NB4 (cell line): ENCODE data around the gene ZNF710.

Source experiments
- POLR2A ChIP-seq: IDR thresholded peaks from 2 replicates; pipeline ENCODE4 v1.6.1; 2011; ENCODE audit warnings: mild to moderate bottlenecking; ENCODE audit not compliant: insufficient read length; ENCODE audit errors: extremely low read depth
- TF ChIP-seq, protein P1 (sequence below): IDR thresholded peaks from one replicate; pipeline ENCODE4 v1.5.1; 2012; ENCODE audit warnings: low read depth, low read length

GRCh38 chr15:90047956-90048575 lies 46.9 kb downstream of the ZNF710 start:
- TF ChIP-seq POLR2A: no peak
- TF ChIP-seq, protein P1, sequence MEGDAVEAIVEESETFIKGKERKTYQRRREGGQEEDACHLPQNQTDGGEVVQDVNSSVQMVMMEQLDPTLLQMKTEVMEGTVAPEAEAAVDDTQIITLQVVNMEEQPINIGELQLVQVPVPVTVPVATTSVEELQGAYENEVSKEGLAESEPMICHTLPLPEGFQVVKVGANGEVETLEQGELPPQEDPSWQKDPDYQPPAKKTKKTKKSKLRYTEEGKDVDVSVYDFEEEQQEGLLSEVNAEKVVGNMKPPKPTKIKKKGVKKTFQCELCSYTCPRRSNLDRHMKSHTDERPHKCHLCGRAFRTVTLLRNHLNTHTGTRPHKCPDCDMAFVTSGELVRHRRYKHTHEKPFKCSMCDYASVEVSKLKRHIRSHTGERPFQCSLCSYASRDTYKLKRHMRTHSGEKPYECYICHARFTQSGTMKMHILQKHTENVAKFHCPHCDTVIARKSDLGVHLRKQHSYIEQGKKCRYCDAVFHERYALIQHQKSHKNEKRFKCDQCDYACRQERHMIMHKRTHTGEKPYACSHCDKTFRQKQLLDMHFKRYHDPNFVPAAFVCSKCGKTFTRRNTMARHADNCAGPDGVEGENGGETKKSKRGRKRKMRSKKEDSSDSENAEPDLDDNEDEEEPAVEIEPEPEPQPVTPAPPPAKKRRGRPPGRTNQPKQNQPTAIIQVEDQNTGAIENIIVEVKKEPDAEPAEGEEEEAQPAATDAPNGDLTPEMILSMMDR: no peak
